ENCODE data around the gene TRAPPC10. TPM values are rescaled to one million over a fixed set of nuclear protein-coding genes. Genes with fewer than 3 reads are reported as not detected.

The TRAPPC10 gene
- total RNA-seq: 18.3 and 20.3 TPM in 2 replicates

DNA sequence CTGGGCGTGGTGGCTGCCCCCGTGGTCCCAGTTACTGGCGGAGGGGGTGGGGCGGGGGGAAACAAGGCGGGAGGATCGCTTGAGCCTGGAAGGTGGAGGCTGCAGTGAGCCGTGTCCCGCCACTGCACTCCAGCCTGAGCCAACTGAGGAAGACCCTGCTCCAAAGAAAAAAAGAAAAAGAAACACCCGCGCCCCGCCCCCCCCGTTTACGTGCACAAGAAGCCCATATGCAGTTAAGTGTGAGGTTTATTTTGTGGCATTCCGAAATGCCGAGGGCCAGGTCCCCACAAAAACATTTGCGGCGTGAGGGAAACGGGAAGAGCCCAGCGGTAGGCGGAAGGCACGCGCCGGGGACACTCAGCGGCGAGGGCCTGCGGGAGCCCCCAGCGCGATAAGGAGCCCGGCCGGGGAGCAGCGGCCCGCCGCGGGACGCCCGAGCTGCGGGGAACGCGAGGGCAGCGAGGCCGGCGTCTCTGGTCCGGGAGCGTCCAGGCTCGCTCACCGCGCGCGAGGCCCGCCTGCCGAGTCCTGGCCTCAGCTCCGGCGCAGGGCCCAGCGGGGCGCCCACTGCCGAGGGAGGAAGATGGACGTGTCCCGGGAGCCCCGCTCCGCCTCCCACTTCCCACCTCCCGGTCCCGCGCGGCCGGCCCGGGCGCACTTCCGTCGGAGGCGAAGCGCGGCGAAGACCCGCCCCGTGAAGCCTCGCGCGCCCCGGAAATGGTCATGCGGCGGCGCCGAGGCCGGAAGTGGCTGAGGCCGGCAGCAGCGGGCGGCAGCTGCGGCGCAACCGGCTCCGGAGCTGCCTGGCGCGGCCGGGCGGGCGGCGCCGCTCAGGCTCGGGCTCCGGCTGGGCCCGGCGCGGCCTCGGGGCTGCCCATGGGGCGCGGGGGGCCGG, at the start of gene TRAPPC10:
Gene TRAPPC10, plus strand, starts transcription at position 731 of the 895 bp plus-strand sequence. CDS start 185 bp downstream, outside the sequence.

DNA sequence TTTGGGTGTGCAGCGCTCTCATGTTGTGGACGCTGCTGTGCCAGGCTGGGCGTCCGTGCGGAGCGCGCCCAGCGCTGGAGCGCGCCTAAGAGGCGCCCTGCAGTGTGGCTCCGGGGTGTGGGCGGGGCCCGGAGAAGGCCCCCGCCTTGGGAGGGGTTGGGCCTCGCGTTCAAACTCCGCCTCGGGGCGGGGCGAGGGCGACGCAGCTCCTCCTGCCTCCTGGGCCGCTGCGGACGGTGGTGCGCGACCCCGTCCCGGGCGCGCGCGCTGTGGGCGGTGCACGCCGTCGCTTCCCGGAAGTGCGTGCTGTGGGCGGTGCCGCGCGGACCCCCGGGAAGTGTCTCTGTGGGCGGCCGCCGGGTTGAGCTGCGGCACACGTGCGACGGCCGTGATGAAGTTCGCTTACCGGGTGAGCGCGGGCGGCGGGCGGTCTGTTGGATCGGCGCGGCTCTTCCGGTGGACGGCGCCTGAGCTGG, 95.0 kb downstream of the TRAPPC10 start, which contains the start of gene PWP2:
Gene PWP2, plus strand, starts transcription at position 374 of the 476 bp plus-strand sequence. Its CDS starts 18 bp downstream, at position 392.

Other genes with a start within 250 kb of the TRAPPC10 start
- gene CSTB, start 236.0 kb upstream of the TRAPPC10 start, total RNA-seq: 7.7 and 14.6 TPM in 2 replicates
- 15.1 and 19.5 TPM in 2 replicates for gene RRP1, start 222.7 kb upstream of the TRAPPC10 start, total RNA-seq
- gene AGPAT3, start 147.1 kb upstream of the TRAPPC10 start, total RNA-seq: 61.7 and 67.3 TPM in 2 replicates
- gene PWP2, start 95.1 kb downstream of the TRAPPC10 start, total RNA-seq: 6.5 and 14.5 TPM in 2 replicates
- gene GATD3, start 121.4 kb downstream of the TRAPPC10 start, total RNA-seq: 15.7 and 42.5 TPM in 2 replicates
- under 0.01 and 0.17 TPM in 2 replicates for gene ICOSLG, start 228.6 kb downstream of the TRAPPC10 start, total RNA-seq
- not detected in 2 replicates for gene DNMT3L, start 249.6 kb downstream of the TRAPPC10 start, total RNA-seq

All from smooth muscle cell of trachea (primary cell).